GM18498 (cell line): Measurements from ENCODE around the gene KLC3.

ENCODE experiments used
- ATAC-seq: cut with Tn5 transposase; IDR thresholded peaks from one replicate; pipeline ENCODE4 v1.9.1; 2021; ENCODE audit warnings: mild to moderate bottlenecking, moderate library complexity; ENCODE audit not compliant: unreplicated experiment

Gene KLC3

DNA sequence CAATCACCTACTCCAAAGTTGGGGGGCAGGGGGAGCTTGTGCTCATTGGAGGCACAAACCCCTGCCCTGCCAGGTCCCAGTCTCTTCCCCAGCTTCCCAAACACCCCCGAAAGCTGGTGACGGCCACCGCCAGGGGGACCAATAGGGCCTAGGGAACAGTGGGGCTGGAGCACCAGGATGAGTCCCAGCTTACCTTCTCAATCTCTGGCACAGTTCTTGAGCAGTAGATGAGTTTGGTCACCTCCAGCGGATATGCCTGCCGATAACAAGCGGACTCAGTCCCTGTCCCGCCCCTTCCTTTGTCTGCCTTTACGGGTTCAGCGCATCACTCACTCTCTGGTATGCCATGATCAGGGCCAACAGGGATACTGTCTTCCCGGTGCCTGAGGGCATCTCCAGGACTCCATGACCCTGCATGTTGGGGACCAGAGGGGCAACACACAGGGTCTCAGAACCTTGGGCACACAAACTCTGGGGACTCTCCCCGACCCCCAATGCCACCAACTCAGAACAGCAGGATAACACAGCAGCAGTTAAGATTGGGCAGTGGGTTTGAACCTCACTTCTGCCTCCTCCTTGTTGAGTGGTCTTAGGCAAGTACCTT is 28.3 kb downstream of the KLC3 start:
- ATAC-seq = no peak

DNA sequence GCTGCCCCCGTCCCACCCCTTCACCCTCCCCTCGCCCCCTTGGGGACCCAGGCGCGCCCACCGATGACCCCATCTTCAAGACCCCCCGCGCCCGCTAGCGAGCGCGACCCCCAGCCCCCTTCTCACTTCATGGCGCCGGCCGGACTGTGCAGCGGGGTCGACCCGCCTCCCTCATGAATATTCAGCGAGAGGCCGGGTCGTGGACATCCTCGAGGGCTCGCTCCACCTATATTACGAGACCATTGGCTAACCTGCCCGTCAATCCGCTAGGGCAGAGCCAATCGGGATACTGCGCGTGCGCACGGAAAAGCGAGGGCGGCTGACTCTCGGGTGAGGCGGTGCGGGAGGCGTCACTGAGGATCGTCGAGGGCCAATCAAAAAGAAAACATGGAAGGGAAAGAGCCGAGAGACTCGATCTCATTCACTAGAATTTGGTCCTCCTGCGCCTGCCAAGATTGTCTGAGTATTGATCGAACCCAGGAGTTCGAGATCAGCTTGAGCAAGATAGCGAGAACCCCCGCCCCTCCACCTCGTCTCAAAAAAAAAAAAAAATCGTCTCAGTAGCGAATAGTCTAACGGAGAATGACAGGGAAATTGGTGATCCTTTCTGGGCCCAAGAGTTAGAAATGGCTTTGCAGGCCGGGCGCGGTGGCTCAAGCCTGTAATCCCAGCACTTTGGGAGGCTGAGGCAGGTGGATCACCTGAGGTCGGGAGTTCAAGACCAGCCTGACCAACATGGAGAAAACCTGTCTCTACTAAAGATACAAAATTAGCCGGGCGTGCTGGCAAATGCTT is 30.1 kb downstream of the KLC3 start, which contains the start of gene ERCC2:
TSS of gene ERCC2 (minus strand) at position 164 of the 795 bp plus-strand sequence. CDS start at position 131, 33 bp downstream.
- peak; percentile 96 for ATAC-seq

GRCh38 chr19:45376045-45376724 is 35.6 kb downstream of the KLC3 start:
- ATAC-seq = no peak

DNA sequence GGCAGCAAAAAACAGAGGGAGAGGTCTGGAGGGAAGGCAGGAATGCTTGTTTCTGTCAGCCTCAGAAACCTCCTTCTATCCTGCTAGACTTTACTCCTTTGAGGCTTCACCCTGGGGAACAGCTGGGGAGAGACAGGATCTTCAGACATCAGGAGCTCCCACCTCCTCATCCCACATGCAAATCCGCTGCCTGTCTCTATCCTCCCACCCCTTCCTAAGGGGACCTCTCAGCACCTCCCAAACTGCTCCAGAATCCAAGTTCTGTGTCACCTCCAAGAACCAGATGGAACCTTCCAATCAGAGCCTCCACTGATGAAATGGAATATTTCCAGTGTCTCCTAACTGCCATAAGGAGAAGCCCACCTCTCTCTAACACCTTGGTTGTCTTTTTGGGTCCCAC is 39.6 kb downstream of the KLC3 start:
- no peak for ATAC-seq

DNA sequence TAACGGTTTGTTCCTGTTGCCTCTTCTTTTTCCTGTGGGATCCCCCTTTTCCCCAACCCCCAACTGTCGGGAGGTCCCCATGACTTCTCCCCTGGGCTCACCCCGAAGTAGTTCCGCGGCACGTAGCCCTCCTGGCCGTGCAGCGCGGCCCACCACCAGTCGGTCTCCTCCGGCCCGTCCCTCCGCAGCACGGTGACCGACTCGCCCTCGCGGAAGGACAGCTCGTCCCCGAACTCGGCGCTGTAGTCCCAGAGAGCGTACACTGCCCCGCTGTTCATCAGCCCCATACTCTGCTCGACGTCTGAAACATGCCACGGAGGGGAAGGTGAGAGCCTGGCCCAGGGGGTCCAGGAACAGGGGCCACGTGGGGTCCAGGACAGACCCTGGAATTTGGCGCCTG is 41.9 kb downstream of the KLC3 start:
- ATAC-seq = no peak

DNA sequence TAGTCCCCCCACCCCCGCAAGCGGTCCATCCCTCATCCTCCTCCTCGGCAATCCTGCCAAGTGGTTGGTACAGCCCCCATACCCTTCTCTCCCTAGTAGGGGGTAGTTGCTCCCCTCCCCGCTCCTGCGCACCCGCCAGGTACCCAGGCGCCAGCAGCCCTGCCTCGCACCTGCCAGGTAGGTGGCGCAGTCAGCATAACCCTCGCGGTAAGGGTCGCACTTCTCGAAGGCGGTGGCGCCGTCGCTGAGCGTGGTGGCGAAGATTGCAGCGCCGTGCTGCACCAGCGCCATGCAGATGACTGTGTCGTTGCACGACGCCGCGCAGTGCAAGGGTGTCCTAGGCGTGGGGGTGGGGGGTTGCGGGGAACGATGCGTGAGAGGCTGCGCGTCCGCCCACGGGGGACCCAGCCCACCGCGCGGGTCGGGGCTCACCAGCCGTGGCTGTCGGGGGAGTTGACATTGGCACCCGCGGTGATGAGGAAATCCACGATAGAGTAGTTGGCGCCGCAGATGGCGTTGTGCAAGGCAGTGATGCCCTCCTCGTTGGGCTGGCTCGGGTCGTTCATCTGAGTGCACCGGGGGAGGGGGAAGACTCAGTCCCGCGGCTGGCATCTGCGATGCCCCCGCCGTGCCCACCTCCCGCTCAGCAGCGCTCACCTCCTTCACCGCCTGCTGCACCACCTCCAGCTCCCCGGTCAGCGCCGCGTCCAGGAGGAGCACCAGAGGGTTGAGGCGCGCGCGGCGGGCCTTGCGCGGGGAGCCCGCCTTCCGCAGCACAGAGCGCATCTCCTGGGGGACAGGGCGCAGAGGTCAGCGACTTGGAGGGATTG is 45.1 kb downstream of the KLC3 start:
- ATAC-seq = no peak

GRCh38 chr19:45391346-45391745 is 50.8 kb downstream of the KLC3 start:
- no peak for ATAC-seq

DNA sequence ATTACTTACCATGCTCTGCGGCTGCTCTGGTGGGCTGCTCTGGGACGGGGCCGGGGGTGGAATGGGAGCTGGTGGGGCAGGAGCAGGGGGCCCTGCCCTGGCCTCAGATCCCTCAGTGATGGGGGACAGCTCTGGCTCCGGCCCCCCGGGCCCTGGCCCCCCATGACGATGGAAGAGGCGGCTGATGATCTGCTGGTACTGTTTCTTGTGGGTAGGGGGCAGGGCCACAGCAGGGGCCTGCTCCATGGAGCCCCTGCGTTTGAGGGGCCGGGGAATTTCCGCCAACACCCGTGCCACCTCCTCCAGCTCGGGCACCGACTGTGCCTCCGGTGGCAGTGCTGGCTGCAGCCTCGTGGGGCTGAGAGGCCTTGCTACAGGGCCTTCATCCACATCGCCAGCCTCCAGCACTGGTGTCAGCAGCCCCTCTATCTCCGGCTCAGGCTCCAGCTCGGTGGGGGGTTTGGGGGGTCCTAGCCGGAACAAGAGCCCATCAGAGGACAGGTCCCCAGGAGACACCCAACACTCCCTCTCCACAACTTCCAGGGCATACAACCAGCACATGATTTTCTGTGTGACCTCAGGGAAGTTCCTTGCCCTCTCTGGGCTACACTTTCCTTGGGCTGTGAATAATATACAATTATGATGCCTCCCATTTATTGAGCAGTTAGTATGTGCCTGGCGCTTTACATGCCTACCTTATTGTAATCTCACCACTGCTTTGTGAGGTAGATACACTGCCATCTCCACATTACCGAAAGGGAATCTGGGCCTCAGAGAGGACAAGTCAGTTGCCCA is 51.5 kb downstream of the KLC3 start:
- no peak for ATAC-seq

- no peak for ATAC-seq
Observed at GRCh38 chr19:45395821-45396617, 55.5 kb downstream of the KLC3 start.

- no peak for ATAC-seq
Observed at GRCh38 chr19:45400192-45400591, 59.6 kb downstream of the KLC3 start.
